ENCODE measurements around the gene ALMS1.

ALMS1 gene, protein sequence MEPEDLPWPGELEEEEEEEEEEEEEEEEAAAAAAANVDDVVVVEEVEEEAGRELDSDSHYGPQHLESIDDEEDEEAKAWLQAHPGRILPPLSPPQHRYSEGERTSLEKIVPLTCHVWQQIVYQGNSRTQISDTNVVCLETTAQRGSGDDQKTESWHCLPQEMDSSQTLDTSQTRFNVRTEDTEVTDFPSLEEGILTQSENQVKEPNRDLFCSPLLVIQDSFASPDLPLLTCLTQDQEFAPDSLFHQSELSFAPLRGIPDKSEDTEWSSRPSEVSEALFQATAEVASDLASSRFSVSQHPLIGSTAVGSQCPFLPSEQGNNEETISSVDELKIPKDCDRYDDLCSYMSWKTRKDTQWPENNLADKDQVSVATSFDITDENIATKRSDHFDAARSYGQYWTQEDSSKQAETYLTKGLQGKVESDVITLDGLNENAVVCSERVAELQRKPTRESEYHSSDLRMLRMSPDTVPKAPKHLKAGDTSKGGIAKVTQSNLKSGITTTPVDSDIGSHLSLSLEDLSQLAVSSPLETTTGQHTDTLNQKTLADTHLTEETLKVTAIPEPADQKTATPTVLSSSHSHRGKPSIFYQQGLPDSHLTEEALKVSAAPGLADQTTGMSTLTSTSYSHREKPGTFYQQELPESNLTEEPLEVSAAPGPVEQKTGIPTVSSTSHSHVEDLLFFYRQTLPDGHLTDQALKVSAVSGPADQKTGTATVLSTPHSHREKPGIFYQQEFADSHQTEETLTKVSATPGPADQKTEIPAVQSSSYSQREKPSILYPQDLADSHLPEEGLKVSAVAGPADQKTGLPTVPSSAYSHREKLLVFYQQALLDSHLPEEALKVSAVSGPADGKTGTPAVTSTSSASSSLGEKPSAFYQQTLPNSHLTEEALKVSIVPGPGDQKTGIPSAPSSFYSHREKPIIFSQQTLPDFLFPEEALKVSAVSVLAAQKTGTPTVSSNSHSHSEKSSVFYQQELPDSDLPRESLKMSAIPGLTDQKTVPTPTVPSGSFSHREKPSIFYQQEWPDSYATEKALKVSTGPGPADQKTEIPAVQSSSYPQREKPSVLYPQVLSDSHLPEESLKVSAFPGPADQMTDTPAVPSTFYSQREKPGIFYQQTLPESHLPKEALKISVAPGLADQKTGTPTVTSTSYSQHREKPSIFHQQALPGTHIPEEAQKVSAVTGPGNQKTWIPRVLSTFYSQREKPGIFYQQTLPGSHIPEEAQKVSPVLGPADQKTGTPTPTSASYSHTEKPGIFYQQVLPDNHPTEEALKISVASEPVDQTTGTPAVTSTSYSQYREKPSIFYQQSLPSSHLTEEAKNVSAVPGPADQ (N-terminal part only)

GRCh38 chr2:73385504-73386341 is at the start of gene ALMS1:
ALMS1 (plus strand) TSS chr2:73385836; CDS start chr2:73385869, 33 bp downstream.
- H3K36me3 ChIP-seq, result no peaks in the 10 kb centered on the region
- H3K27me3 ChIP-seq, result peaks cover 35% of the 10 kb centered on the region
- H3K27ac ChIP-seq, result peak within 1 kb of the TSS; percentile 72
- TF ChIP-seq, protein P1, sequence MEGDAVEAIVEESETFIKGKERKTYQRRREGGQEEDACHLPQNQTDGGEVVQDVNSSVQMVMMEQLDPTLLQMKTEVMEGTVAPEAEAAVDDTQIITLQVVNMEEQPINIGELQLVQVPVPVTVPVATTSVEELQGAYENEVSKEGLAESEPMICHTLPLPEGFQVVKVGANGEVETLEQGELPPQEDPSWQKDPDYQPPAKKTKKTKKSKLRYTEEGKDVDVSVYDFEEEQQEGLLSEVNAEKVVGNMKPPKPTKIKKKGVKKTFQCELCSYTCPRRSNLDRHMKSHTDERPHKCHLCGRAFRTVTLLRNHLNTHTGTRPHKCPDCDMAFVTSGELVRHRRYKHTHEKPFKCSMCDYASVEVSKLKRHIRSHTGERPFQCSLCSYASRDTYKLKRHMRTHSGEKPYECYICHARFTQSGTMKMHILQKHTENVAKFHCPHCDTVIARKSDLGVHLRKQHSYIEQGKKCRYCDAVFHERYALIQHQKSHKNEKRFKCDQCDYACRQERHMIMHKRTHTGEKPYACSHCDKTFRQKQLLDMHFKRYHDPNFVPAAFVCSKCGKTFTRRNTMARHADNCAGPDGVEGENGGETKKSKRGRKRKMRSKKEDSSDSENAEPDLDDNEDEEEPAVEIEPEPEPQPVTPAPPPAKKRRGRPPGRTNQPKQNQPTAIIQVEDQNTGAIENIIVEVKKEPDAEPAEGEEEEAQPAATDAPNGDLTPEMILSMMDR (IDR thresholded peaks at IDR 0.05), result no peak
- no peaks in the 10 kb centered on the region for H3K9me3 ChIP-seq
- H3K4me3 ChIP-seq (ENCODE audit: low read depth in 1 of 2, low read length in 1 of 2), result peak within 1 kb of the TSS; percentile 64 to 79
- H3K4me1 ChIP-seq (ENCODE audit: control insufficient read depth in 1 of 2, insufficient read depth in 1 of 2, low read depth in 1 of 2, low read length in 1 of 2), result peaks cover 14 to 16% of the 10 kb centered on the region in 2 experiments

GRCh38 chr2:73337828-73338227 is 47.8 kb upstream of the ALMS1 start:
- H3K27me3 ChIP-seq, result peaks cover 33% of the 10 kb centered on the region
- H3K4me3 ChIP-seq (ENCODE audit: low read depth in 1 of 2, low read length in 1 of 2), result no peak overlapping the region
- no peaks in the 10 kb centered on the region for H3K36me3 ChIP-seq
- H3K4me1 ChIP-seq (ENCODE audit: control insufficient read depth in 1 of 2, insufficient read depth in 1 of 2, low read depth in 1 of 2, low read length in 1 of 2), result no peaks in the 10 kb centered on the region
- H3K27ac ChIP-seq, result no peak overlapping the region
- H3K9me3 ChIP-seq, result no peaks in the 10 kb centered on the region
- TF ChIP-seq, protein P1 (IDR thresholded peaks at IDR 0.05), result no peak

DNA sequence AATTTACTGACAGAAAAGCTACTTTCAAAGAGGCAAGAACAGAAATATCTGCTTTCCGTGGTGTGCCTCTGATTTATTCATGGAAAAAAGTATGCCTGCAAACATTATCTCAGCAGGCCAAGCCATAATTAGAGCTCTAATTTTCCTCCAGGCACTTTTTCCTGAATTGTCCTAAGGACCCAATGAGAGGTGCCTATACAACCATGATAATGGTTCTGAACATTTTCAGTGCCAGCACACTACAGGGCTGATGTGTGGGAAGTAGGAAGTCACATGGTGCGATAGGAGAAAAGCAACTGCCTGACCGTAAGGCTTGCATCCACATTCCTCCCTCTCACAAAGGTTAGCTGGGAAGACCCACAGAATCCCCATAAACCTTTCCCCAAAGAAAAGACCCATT is 46.4 kb upstream of the ALMS1 start:
- H3K36me3 ChIP-seq, result no peaks in the 10 kb centered on the region
- no peaks in the 10 kb centered on the region for H3K9me3 ChIP-seq
- H3K4me3 ChIP-seq (ENCODE audit: low read depth in 1 of 2, low read length in 1 of 2), result no peak overlapping the region
- peaks cover 28% of the 10 kb centered on the region for H3K27me3 ChIP-seq
- no peak overlapping the region for H3K27ac ChIP-seq
- TF ChIP-seq, protein P1 (IDR thresholded peaks at IDR 0.05), result no peak
- no peaks in the 10 kb centered on the region for H3K4me1 ChIP-seq (ENCODE audit: control insufficient read depth in 1 of 2, insufficient read depth in 1 of 2, low read depth in 1 of 2, low read length in 1 of 2)

DNA sequence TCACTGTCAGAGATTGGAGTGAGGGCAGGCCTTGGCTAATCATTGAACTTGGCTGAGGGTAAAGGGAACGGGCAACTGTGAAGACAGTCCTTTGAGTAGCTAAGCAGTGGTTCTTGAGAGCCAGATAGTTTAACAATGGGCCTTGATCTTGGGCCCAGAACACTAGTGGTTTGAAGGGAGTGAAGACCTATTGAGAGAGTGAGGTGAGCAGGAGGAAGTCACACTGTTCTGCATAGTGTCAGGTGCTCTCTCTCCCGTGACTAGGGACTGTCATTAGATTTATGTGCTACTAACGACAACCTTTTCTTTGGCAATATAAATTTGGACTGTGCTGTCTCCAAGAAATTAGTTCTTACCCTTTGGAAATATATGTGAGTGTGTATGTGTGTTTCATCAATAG is 44.6 kb upstream of the ALMS1 start:
- peaks cover 19% of the 10 kb centered on the region for H3K27me3 ChIP-seq
- no peaks in the 10 kb centered on the region for H3K4me1 ChIP-seq (ENCODE audit: control insufficient read depth in 1 of 2, insufficient read depth in 1 of 2, low read depth in 1 of 2, low read length in 1 of 2)
- no peak overlapping the region for H3K27ac ChIP-seq
- H3K4me3 ChIP-seq (ENCODE audit: low read depth in 1 of 2, low read length in 1 of 2), result no peak overlapping the region
- no peaks in the 10 kb centered on the region for H3K36me3 ChIP-seq
- TF ChIP-seq, protein P1 (IDR thresholded peaks at IDR 0.05), result no peak
- no peaks in the 10 kb centered on the region for H3K9me3 ChIP-seq
